ENCODE data around the gene CDH13.
A peak's percentile ranks its signal among the peaks of the same experiment; 100 is the strongest.

CDH13 gene

GRCh38 chr16:83040174-83040573, 413.4 kb downstream of the CDH13 start:
- no peak for DNase-seq (ENCODE audit: low read depth in 2 of 2)

- DNase-seq (ENCODE audit: low read depth in 2 of 2): no peak
These were observed 417.8 kb downstream of the CDH13 start for GRCh38 chr16:83044589-83044988.

GRCh38 chr16:83045790-83046189, 419.0 kb downstream of the CDH13 start:
- no peak for DNase-seq (ENCODE audit: low read depth in 2 of 2)

DNA sequence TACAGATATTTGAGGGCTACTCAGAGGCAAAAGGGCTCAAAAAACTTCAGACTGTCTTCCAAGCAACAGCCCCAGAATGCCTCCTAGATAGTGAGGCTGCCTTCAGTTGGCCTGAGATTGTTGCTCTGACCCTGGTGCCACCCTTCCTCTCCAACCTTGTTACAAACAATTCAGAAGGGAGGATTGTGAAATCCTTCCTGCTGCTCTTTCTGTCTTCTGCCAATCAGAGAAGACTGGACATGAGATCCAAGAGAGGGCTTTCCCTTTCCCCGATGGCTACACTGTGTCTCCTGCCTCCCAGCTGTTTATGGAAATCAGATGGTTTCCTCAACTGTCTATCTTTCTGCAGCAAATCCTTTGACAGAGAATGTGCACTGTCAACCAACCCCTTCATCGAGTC, 419.9 kb downstream of the CDH13 start:
- DNase-seq (ENCODE audit: low read depth in 2 of 2): no peak

- DNase-seq (ENCODE audit: low read depth in 2 of 2): no peak
These were observed 424.7 kb downstream of the CDH13 start for GRCh38 chr16:83051451-83051850.

GRCh38 chr16:83054283-83054682, 427.5 kb downstream of the CDH13 start:
- DNase-seq (ENCODE audit: low read depth in 2 of 2): no peak

DNA sequence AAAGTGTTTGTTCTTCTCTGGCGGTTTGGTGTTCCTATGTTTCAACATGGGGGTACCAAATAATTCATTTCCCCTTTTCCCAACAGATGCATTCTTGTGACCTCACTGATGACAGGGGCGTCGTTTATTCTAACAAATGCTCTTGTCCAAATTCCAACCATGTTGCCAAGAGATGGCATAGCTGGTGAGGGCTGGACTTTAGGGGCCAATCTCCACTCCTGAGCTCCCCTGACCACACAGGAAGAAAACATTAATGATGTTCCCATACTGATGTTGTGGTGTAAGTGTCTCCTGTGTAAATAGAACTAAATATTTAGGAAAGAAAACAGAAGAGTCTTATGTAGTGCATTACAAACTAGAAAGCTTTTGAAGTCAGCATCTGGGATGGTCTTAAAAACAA, 431.6 kb downstream of the CDH13 start:
- no peak for DNase-seq (ENCODE audit: low read depth in 2 of 2)

- DNase-seq (ENCODE audit: low read depth in 2 of 2): no peak
These were observed 432.5 kb downstream of the CDH13 start for GRCh38 chr16:83059237-83059636.

GRCh38 chr16:83066011-83066410, 439.2 kb downstream of the CDH13 start:
- no peak for DNase-seq (ENCODE audit: low read depth in 2 of 2)

- DNase-seq (ENCODE audit: low read depth in 2 of 2): no peak
These were observed 440.1 kb downstream of the CDH13 start for GRCh38 chr16:83066881-83067280.

- DNase-seq (ENCODE audit: low read depth in 2 of 2): no peak
These were observed 441.9 kb downstream of the CDH13 start for GRCh38 chr16:83068686-83069085.

- no peak for DNase-seq (ENCODE audit: low read depth in 2 of 2)
These were observed 443.8 kb downstream of the CDH13 start for GRCh38 chr16:83070416-83071209.

- DNase-seq (ENCODE audit: low read depth in 2 of 2): no peak
These were observed 449.2 kb downstream of the CDH13 start for GRCh38 chr16:83075956-83076355.

DNA sequence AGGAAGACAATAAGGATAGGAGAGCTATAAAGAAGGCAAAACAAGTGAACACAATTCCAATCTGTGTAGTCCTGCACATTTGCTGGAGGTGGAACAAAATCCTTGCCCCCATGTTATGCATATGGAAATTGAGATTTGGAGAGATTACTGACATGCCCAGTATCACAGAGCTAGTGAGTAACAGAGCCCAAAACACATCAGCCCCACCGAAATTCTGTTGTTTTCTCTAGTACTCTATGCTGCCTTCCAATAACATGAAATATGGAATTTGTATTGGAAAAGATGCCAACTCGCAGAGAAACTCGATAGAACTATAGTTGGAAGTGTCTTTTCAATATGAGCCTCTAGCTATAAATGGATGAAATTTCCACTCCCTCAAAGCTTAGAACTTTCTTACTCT, 456.6 kb downstream of the CDH13 start:
- no peak for DNase-seq (ENCODE audit: low read depth in 2 of 2)

- no peak for DNase-seq (ENCODE audit: low read depth in 2 of 2)
These were observed 458.9 kb downstream of the CDH13 start for GRCh38 chr16:83085660-83086059.

GRCh38 chr16:83095941-83096692, 469.3 kb downstream of the CDH13 start:
- DNase-seq (ENCODE audit: low read depth in 2 of 2): no peak

DNA sequence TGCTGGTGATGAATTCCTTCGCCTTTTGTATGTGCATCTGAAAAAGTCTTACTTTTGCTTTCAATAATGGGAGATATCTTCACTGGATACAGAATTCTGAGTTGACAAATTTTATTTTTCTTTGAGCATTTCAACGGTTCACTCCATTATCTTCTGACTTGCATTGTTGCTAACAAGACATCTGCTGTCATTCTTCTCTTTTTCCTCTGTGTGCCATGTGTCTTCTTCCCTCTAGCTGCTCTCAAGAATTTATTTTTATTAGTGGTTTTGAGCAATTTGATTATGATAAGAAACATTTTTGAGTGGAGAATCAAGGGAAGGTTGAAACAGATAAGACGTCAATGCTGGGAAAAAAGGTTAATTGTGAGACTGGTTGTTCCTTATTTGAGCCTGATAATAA, 471.8 kb downstream of the CDH13 start:
- DNase-seq (ENCODE audit: low read depth in 2 of 2): no peak

DNA sequence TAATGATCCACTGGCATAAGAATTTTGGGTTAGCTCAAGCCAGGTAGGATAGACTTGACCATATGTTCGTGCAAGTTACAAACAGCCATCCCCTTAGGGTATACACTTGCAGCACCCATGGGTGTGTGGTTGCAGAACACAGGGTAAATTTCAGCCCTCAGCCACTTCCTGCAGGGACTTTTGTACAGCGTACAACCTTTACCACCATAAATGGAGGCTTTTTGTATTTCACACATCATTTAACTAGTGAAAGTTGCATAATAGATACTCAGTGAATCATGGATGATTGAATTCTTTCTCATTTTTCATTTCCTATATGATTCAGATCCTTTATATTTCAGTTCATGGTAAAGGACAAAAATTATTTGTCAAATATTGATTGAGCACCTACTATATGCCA, 473.9 kb downstream of the CDH13 start:
- DNase-seq (ENCODE audit: low read depth in 2 of 2): no peak

GRCh38 chr16:83102336-83102735, 475.6 kb downstream of the CDH13 start:
- no peak for DNase-seq (ENCODE audit: low read depth in 2 of 2)

DNA sequence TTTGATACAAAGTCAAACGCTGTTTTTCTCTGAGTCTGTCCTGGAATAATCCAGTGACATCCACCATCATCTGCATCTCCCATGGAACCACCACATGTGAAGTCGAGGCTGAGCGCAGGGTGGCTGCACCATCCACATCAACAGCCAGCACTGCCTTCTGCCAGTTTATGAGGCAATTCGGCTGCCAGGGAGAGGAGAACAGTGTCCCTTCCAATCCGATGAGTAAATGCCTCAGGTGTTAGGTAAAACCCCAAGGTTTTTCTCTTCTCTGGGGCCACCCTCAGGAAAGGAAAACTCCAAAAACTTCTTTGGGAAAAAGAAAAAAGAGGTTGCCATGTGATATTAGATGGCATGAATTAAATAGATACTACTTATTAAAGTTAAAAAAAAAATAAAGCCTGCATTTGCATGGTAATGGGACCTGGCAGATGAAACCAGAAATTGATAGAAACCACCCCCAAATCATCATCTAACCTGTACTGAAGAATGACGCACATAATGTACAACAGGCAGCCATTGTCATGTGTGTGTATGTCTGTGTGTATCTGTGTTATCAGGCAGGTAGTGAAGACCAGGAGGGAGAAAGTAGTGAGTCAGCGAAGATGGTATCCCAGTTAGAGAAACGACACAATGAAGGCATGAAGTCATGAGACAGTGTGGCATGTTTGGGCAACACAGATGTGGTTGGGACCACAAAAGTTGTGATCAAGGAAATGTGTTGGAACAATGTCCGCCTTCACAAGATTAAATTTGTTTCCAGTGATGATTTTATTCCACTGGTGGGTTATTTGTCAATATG, 478.7 kb downstream of the CDH13 start:
- DNase-seq (ENCODE audit: low read depth in 2 of 2): no peak

DNA sequence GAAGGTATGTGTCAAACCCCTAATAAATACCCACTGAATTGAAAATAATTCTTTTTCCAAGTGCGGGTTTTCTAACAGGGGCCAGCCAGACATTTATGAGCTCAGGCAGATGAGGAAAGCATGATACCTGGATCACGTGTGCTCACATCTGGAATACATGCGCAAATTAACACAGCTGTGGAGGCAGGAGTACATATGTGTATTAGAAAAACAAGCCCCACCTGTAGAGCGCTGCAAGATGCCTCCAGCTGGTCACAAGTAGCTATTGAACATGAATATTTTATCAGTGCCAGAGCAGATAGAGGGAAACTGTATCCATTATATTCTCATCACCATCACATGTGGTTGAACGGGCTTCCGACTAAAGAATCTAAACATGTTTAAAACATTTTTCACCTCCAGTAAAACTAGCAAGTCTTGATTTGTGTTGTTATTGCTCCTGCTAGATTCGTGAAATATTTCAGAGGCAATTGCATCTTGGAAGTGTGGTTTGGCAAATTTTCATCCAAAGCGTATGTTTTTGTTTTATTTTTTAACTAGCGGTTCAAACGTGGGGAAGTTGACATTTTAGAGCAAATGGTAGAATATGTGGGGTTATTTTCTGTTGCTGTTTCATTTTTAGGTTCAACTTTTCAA, 482.8 kb downstream of the CDH13 start:
- DNase-seq (ENCODE audit: low read depth in 2 of 2): peak; percentile 81 to 83

DNA sequence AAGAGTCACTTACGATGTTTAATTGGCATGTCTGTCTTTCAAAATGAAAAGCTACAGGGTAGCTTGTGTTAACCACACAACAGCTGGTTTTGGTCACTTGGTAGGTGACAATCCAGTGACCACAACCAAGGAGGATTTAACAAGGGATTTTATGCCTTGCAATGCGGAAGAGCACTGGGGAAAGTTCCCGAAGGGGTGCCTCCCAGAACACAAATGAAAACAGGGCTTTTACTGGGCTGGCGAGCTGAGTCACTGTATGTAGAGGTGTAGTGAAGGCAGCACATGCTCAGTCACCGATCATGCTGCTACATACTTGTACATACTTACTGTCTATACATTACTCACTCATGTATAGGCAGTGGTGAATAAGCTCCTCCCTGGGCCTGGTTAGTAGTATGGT, 483.5 kb downstream of the CDH13 start:
- DNase-seq (ENCODE audit: low read depth in 2 of 2): no peak

Measured in fibroblast of skin of left biceps (primary cell).